GM18868 (cell line): Measurements from ENCODE around the gene TNK2.
"Not testable (repeated sequence)": the region's sequence is repeated elsewhere in the genome, so short reads cannot be mapped to it uniquely, and the experiment has no call there.

Source experiments
- ATAC-seq: cut with Tn5 transposase; IDR thresholded peaks from one replicate; pipeline ENCODE4 v1.9.1; 2021; ENCODE audit warnings: mild to moderate bottlenecking, moderate library complexity; ENCODE audit not compliant: unreplicated experiment

TNK2 gene

DNA sequence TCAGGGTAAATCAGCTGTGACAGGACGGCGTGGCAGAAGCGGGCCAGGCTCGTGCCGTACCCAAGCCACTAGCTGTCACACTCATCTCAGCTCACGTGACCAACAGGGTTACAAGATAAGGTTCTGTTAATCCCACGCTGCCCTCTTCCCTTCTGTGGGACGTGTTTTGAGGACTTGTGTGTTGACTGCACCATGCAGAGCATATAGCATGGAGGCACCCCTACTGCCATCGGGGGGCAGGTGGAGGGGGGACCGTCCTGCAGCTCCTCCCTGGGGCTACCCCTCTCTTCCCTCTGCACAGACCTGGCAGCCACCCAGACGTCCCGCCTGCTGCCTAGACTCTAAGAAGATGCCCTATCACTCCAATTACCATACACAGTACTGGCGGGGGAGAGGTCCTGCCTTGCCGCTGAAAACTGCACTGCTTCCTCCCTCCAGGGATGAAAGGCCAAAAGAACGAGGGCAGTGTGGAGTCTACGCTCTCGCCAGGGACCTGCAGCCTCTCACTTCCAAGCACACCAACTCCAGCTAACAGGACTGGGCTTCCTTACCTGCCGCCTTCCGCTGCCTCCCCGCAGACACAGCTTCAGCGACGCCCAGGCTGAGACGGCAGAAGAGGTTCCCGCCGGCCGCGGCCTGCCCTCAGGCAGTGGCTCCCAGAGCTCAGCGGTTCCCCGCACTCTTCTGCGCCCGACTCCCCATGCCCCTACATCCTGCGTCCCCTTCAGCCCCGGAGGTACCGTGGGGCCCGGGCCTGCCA is at the start of gene TNK2:
Gene TNK2, minus strand, starts transcription at position 618 of the 760 bp plus-strand sequence. CDS start 19,963 bp downstream, outside the sequence.
- ATAC-seq = peak; percentile 30

DNA sequence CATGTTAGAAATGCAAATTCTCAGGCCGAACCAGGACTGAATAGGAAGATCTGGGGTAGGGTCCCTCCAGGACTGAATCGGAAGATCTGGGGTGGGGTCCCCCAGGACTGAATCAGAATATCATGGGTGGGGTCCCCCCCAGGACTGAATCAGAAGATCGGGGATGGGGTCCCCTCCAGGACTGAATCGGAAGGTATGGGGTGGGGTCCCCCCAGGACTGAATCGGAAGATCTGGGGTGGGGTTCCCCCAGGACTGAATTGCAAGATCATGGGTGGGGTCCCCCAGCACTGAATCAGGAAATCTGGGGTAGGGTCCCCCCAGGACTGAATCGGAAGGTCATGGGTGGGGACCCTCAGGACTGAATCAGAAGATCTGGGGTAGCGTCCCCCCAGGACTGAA is 48.2 kb upstream of the TNK2 start:
- ATAC-seq = no peak

DNA sequence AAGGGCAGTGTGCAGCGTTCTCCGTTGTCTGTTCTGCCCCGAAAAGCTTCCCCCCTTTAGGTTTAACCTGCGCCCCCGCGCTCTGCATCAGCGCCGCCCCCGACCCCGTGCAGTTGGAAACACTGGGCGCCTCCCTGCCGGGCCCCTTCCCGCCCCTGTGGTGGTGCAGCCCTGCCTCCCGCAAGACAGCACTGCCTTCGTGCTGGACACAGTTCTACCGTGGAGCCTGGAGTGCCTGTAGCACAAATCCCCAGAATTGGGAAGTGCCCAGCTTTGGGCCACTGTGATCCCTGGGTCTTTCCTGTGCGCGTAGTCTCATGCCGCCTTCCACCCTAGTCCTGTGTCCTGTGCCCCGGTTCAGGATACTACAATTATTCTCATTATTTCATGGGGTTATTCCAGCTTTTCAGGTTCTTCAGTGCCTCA is 47.1 kb upstream of the TNK2 start:
- not testable (repeated sequence) for ATAC-seq

DNA sequence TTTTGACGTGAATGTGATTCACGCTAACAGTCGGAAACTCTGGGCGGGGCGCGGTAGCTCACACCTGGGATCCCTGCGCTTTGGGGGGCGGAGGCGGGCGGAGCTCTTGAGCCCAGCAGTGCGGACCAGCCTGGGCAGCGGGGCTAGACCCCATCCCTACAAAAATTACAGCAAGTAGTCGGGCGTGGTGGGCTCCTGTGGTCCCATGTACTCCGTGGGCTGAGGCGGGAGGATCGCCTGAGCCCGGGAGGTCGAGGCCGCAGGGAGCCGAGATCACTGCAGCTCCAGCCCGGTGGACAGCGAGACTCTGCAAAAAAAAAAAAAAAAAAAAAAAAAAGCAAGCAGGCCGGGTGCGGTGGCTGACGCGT is 46.4 kb upstream of the TNK2 start:
- peak; percentile 46 for ATAC-seq

DNA sequence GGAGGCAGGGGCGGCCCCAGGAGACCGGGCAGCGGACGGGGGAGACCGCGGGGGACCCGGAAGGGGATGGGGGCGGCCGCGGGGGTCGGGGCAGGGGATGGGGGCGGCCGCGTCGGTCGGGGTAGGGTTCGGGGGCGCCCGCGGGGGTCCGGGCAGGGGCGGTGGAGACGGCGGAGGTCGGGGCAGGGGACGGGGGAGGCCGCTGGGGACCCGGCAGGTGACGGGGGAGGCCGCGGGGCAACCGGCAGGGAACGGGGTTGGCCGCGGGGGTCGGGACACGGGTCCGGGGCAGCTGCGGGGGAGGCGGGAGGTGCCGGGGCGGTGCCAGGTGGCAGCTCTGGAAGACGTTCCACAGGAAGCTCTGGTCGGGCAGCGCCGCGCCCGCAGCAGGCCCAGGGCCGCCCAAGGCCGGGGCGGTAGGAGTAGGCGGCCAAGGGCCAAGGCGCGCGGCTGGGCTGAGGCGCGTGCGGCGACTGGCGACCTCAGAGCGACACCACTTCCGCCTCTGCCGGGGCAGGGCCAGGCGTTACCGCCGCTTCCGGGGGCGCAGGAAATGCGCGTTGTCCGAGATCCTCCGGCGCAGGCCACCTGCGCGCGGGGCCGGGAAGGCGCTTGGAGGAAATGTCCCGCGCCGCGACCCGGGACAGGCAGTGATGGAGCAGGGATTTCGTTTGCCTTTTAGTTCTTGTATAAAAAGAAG is 45.9 kb upstream of the TNK2 start:
- ATAC-seq = peak; percentile 98

DNA sequence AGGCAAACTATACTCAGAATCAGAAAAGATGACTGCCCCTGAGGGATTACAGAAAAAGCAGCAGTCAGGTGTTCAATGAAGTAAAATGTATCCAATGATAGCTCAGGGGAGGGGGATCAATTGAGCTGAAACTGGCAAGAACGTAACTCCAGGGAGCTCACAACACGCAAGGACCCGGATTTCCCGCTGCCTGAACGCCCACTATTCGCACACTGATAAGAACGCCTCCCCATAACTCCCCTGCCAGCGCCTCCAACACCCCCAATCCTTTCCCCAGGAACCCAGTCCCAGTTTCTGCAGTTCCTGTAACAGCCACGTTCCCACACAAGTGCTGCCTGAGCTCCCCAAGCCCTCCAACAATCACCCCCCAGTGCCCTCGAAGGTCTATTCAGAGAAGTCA is 44.2 kb upstream of the TNK2 start:
- ATAC-seq = not testable (repeated sequence)

DNA sequence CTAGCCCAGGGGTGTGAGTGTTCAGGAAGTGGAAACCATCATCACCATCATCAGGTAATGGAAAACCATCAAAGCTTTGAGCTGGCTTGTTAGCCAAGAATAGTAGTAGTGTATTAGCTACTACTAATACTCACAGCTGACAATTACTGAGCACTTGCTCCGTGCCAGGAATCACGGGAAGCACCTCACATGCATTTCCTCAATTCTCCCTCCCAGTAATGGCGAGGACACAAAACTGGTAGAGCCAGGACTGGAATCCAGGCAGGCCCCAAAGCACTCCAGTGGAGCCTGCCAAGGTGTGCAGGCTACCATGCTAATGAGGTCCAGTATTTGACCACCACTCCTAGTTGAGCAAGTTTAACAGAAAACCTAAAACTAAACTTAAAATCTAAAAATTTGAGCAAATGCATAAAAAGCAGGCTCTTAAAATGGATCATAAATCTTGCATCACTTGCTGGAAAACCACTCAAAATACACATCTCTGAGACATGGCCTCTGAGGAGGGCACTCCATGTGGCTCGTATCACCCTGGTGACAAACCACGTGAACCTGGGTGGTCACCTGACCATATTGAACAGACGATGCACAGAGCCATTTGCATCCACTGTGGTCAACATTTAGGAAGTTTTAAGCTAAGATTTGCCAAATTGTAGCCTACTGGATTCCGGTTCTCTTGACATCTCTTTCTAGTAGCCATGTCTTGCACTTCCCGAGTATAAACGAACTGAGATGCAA is 43.3 kb upstream of the TNK2 start:
- not testable (repeated sequence) for ATAC-seq

DNA sequence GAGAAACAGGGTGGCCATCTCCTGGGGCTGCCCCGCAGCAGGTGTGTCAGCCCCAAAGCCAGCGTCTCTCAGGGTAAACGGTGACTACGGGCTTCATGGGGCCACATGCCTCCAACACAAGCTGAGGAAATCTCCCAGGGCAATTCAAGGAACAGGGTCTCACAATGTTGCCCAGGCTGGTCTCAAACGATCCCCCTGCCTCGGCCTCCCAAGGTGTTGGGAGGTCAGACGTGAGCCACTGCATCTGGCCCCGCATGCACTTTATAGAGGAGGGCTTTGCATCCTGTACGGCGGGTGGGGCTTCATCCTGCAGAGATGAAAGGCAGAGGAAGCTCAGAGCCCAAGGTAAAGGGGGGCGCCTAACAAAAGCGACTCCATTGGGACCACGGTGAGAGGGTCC is 42.4 kb upstream of the TNK2 start:
- ATAC-seq = not testable (repeated sequence)

DNA sequence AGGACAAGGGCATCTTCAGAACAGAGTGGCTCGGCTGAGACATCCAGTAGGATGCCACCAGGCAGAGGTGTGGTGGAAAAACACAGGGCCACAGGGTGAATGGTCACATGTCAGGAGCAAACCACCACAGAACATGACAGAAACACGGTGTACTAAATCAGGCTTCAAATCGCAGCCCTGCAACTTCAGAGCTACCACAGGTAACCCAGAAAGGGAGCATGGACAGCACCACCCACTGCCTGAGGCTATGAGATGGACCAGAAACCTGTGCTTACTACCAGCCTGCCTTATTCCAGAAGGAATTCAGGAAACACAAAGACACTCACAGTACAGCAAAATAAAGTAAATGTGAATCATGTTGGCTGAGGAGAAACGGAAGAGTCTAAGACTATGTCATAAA is 41.8 kb upstream of the TNK2 start:
- ATAC-seq = not testable (repeated sequence)

DNA sequence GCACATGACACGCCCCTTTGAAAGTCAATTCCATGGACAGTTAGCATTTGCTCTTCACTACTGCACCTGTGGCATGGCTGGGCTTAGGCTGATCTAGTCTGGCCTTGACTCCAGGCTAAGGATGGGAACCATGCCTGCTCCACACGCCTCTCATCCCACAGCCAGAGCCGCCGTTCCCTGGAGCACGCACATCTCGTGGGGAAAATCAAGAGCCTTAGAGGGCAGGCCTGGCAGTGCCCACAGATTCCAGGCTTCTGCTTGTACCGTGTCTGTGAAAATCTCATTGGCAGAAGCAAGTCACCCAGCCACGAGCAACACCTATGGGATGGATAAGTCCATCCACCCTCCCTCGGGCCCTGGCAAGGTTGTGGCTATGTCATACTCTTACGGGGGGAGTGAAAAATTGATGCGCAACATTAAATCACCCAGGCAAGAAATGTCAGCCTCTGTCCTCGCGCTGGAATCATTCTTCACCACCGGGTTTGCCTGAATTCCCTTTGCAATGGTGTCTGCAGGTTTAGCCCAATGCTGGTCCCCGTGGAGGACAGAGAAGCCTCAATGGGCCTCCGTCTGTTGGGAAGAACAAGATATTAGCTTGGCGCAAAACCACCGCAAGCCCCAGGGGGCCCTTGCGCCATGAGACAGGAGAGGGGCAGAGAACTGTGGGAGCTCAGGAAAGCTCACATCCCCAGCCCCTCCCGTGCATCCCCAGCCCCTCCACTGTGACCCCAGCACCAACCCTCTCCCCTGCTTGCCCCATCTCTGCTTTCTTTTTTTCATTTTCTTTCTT is 38.8 kb upstream of the TNK2 start:
- not testable (repeated sequence) for ATAC-seq

DNA sequence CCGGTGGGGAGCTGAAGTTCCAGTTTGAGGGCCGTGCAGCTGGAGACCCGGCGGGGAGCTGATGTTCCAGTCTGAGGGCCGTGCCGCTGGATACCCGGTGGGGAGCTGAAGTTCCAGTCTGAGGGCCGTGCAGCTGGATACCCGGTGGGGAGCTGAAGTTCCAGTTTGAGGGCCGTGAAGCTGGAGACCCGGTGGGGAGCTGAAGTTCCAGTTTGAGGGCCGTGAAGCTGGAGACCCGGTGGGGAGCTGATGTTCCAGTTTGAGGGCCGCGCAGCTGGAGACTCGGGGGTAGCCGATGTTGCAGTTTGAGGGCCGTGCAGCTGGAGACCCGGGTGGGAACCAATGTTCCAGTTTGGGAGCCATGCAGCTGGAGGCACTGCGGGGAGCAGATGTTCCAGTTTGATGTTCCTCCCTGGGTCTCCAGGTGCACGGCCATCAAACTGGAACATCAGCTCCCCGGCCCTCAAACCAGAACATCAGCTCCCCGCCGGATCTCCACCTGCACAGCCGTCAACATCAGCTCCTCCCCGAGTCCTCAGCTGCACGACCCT is 33.0 kb upstream of the TNK2 start:
- ATAC-seq = not testable (repeated sequence)

DNA sequence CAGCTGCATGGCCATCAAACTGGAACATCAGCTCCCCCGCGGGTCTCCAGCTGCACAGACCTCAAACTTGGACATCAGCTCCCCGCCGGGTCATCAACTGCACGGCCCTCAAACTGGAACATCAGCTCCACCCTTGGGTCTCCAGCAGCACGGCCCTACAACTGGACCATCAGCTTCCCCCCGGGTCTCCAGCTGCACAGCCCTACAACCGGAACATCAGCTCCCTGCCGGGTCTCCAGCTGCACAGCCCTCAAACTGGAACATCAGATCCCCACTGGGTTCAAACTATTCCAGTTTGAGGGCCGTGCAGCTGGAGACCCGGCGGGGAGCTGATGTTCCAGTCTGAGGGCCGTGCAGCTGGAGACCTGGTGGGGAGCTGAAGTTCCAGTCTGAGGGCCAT is 32.5 kb upstream of the TNK2 start:
- ATAC-seq = not testable (repeated sequence)

DNA sequence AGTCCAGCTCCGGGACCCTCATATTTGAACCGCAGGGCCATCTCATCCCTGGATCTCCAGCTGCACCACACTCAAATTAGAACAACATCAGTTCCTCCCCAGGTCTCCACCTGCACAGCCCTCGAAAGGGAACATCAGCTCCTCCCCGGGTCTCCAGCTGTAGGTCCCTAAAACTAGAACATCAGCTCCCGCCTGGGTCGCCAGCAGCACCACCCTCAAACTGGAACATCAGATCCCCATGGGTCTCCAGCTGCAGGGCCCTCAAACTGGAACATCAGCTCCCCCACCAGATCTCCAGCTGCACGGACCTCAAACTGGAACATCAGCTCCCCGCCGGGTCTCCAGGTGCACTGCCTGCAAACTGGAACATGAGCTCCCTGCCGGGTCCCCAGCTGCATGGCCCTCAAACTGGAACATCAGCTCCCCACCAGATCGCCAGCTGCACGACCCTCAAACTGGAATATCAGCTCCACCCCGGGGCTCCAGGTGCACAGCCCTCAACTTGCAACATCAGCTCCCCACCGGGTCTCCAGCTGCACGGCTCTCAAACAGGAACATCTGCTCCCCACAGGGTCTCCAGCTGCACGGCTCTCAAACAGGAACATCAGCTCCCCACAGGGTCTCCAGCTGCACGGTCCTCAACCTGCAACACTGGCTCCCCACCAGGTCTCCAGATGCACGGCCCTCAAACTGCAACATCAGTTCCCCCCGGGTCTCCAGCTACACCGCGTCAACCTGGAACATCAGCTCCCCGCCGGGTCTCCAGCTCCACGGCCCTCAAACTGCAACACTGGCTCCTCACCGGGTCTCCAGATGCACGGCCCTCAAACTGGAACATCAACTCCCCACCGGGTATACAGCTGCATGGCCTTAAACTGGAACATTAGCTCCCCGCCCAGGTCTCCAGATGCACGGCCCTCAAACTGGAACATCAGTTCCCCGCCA is 31.4 kb upstream of the TNK2 start:
- not testable (repeated sequence) for ATAC-seq

DNA sequence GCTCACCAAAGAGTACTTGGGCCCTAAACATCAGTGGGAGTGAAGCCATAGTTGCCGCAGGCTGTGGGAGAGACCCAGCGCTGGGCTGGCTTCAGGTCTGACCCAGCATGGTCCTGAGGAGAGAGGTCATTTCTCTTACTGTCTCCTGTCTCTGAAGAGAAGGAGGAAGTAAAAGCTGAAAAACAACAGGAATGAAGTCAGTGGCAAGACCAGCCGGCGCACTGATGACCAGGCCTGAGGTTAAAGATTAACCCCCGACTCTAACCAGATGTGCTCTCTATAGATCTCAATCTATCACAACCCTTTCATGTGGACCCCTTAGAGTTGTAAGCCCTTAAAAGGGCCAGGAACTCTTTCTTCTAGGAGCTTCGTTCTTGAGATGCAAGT is 24.7 kb upstream of the TNK2 start:
- ATAC-seq = not testable (repeated sequence)

DNA sequence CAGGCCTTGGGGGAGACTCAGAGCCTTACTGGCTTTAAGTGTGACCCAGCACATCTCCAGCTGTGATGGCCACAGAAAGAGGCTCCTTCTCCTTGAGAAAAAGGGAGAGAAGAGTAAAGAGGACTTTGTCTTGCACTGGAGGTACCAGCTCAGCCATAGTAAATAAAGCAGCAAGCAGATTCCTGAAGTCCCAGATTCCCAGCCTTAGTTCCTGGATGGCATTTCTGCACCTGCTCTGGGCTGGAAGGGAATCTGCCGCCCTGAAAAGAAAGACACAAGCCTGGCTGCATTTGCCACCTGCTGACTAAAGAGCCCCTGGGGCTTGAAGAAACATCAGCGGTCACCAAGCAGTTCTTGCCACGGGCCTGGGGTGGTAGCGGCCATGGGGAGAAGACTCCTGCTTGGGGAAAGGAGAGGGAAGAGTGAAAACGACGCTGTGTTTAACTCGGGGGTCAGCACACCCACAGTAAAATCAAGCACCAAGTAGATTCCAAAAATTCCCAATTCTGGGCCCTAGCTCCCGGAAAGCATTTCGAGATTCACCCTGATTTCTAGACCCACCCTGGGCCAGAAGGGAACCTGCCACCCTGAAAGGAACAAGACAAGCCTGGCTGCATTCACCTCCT is 24.2 kb upstream of the TNK2 start:
- no peak for ATAC-seq

DNA sequence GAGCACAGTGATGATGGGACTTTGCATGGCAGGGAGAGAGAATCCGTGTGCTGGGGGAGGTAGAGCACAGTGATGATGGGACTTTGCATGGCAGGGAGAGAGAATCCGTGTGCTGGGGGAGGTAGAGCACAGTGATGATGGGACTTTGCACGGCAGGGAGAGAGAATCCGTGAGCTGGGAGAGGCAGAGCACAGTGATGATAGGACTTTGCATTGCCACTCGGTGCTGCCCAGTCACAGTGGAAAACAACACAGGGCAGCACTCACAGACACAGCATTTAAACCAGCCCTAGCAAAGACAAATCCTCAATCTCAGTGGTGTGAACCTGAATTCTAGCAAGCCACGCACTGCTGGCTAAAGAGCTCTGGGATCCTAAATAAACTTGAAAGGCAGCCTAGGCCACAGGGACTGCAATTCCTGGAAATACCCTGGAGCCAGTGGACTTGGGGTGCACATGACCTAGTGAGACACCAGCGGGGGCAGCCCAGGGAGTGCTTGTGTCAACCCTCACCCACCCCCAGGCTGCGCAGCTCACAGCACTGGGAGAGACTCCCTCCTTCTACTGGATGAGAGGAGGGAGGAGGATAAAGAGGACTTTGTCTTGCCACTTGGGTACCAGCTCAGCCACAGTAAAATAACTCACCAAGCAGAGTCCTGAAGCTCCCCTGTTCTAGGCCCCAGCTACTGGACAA is 23.4 kb upstream of the TNK2 start:
- ATAC-seq = no peak

DNA sequence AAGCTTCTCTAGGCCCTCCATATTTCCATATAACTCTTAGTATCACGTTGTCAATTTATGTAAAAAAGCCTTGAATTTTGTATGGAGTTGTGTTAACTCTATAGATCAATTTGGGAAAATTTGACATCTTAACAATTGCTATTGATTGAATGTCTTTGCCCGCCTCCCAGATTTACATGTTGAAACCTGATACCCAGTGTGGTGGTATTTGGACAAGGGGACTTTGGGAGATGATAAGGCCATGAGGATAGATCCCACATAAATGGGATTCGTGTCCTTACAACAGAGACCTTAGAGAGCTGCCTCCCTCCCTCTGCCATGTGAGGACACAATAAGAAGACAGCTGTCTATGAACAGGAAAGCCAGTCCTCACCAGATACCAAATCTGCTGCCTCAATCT is 21.1 kb upstream of the TNK2 start:
- ATAC-seq = no peak

DNA sequence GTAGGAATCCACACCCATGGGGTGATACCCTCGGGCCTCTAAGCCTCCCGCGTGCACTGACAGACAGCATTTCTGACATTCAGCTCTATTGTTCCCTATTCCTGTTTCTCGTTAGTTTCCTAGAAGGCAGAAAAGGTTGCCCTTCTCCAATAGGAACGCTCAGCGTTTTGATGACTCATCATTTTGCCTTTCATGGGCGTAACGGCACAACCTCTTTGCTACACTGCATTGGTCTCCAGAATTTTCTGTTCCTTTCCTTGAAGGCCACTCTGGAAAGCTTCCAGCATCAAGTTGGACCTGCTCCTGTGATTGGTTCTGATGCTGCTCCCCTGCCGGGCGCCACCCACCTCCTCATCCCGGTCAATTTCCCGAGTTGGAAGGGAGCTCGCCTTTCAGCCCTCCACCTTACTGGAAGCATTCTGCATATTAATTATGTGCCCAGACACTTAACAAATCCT is 13.0 kb upstream of the TNK2 start:
- ATAC-seq = no peak
